ENCODE measurements around the gene DHX30. TPM values are rescaled to one million over a fixed set of nuclear protein-coding genes. Genes with fewer than 3 reads are reported as not detected.

Gene DHX30
- total RNA-seq, 1 experiment from 2014 or later = 84.5 TPM

- DNase-seq (ENCODE audit: low spot score) = no peak
- no peaks in the 10 kb centered on the region for H3K4me1 ChIP-seq (ENCODE audit: insufficient read depth, low read length, poor library complexity, severe bottlenecking)
- intact Hi-C loops (cut with micrococcal nuclease; ENCODE audit: unreplicated experiment) = no loop called here
- no peak overlapping the region for H3K27ac ChIP-seq (ENCODE audit: low read depth, low read length, poor library complexity, severe bottlenecking)
- H3K36me3 ChIP-seq (ENCODE audit: insufficient read depth, low read length, poor library complexity, severe bottlenecking) = peaks cover 13% of the 10 kb centered on the region
- H3K9me3 ChIP-seq (ENCODE audit: low read depth, low read length, poor library complexity, severe bottlenecking) = no peaks in the 10 kb centered on the region
- ChIA-PET POLR2A (ENCODE audit: low non-redundant PET) (interaction anchor here (0.6 kb wide), 1 partner anchor 9 kb away, joined by 4 read pairs; no protein-coding TSS in a partner anchor), CTCF (no interaction called here)
- TF ChIP-seq EZH2 (IDR thresholded peaks at IDR 0.05; ENCODE audit: borderline replicate concordance, low read depth, low read length, poor library complexity, severe bottlenecking) = no peak
- TF ChIP-seq, protein P1, sequence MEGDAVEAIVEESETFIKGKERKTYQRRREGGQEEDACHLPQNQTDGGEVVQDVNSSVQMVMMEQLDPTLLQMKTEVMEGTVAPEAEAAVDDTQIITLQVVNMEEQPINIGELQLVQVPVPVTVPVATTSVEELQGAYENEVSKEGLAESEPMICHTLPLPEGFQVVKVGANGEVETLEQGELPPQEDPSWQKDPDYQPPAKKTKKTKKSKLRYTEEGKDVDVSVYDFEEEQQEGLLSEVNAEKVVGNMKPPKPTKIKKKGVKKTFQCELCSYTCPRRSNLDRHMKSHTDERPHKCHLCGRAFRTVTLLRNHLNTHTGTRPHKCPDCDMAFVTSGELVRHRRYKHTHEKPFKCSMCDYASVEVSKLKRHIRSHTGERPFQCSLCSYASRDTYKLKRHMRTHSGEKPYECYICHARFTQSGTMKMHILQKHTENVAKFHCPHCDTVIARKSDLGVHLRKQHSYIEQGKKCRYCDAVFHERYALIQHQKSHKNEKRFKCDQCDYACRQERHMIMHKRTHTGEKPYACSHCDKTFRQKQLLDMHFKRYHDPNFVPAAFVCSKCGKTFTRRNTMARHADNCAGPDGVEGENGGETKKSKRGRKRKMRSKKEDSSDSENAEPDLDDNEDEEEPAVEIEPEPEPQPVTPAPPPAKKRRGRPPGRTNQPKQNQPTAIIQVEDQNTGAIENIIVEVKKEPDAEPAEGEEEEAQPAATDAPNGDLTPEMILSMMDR (conservative IDR thresholded peaks at IDR 0.05; ENCODE audit: low read depth, low read length) = no peak
- no peaks in the 10 kb centered on the region for H3K27me3 ChIP-seq (replicated peaks; ENCODE audit: insufficient read depth, low read depth, low read length, poor library complexity)
- BruUV-seq (replicated peaks) = no TSS peak
- H3K4me3 ChIP-seq (ENCODE audit: low read depth, low read length, poor library complexity, severe bottlenecking) = no peak overlapping the region
These were observed 30.9 kb upstream of the DHX30 start for GRCh38 chr3:47772047-47772446.

DNA sequence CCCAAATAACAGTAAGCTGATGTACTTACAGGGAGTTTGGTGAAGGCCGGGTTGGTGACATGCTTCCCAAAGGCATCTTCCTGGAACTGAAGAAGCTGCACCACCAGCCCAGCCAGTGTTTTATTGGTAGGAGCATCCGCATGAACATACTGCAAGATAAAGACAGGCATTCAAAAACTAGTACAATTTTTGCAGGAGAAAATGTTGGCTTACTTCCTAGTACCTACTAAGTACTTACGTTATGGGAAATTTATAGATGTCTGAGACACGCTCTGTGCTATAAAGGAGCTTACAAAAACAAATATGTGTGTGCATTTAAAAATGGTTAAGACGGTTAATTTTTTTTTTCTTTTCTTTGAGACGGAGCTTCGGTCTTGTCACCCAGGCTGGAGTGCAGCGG is 30.1 kb upstream of the DHX30 start:
- Histone ChIP-seq H3K4me1 (ENCODE audit: insufficient read depth, low read length, poor library complexity, severe bottlenecking) (no peaks in the 10 kb centered on the region), H3K36me3 (ENCODE audit: insufficient read depth, low read length, poor library complexity, severe bottlenecking) (peaks cover 13% of the 10 kb centered on the region), H3K27me3 (replicated peaks; ENCODE audit: insufficient read depth, low read depth, low read length, poor library complexity) (no peaks in the 10 kb centered on the region), H3K4me3 (ENCODE audit: low read depth, low read length, poor library complexity, severe bottlenecking) (no peak overlapping the region), H3K9me3 (ENCODE audit: low read depth, low read length, poor library complexity, severe bottlenecking) (no peaks in the 10 kb centered on the region), H3K27ac (ENCODE audit: low read depth, low read length, poor library complexity, severe bottlenecking) (no peak overlapping the region)
- BruUV-seq (replicated peaks) = no TSS peak
- intact Hi-C loops (cut with micrococcal nuclease; ENCODE audit: unreplicated experiment) = no loop called here
- DNase-seq (ENCODE audit: low spot score) = no peak
- TF ChIP-seq, protein P1 (conservative IDR thresholded peaks at IDR 0.05; ENCODE audit: low read depth, low read length) = no peak
- POLR2A ChIA-PET (ENCODE audit: low non-redundant PET) = no interaction called here
- CTCF ChIA-PET = no interaction called here

- CTCF ChIA-PET = no interaction called here
- TF ChIP-seq, protein P1 (conservative IDR thresholded peaks at IDR 0.05; ENCODE audit: low read depth, low read length) = no peak
- TF ChIP-seq EZH2 (IDR thresholded peaks at IDR 0.05; ENCODE audit: borderline replicate concordance, low read depth, low read length, poor library complexity, severe bottlenecking) = no peak
- H3K27ac ChIP-seq (ENCODE audit: low read depth, low read length, poor library complexity, severe bottlenecking) = no peak overlapping the region
- no peaks in the 10 kb centered on the region for H3K36me3 ChIP-seq (ENCODE audit: insufficient read depth, low read length, poor library complexity, severe bottlenecking)
- POLR2A ChIA-PET (ENCODE audit: low non-redundant PET) = no interaction called here
- no TSS peak for BruUV-seq (replicated peaks)
- intact Hi-C loops (cut with micrococcal nuclease; ENCODE audit: unreplicated experiment) = no loop called here
- DNase-seq (ENCODE audit: low spot score) = no peak
- no peak overlapping the region for H3K4me3 ChIP-seq (ENCODE audit: low read depth, low read length, poor library complexity, severe bottlenecking)
- no peaks in the 10 kb centered on the region for H3K9me3 ChIP-seq (ENCODE audit: low read depth, low read length, poor library complexity, severe bottlenecking)
- no peaks in the 10 kb centered on the region for H3K27me3 ChIP-seq (replicated peaks; ENCODE audit: insufficient read depth, low read depth, low read length, poor library complexity)
- no peaks in the 10 kb centered on the region for H3K4me1 ChIP-seq (ENCODE audit: insufficient read depth, low read length, poor library complexity, severe bottlenecking)
These were observed 24.2 kb upstream of the DHX30 start for GRCh38 chr3:47778746-47779145.
